Activated CD8-positive, alpha-beta memory T cell treated with anti-CD3 and anti-CD28 coated beads, Interleukin-2, amount 50 U/mL, for 1 hour (primary cell): ENCODE data around the gene IFITM5.

ENCODE experiments used
- DNase-seq: peaks from one replicate; pipeline ENCODE4 v3.0.0-alpha.2; 2020; ENCODE audit errors: extremely low read depth

The IFITM5 gene

DNA sequence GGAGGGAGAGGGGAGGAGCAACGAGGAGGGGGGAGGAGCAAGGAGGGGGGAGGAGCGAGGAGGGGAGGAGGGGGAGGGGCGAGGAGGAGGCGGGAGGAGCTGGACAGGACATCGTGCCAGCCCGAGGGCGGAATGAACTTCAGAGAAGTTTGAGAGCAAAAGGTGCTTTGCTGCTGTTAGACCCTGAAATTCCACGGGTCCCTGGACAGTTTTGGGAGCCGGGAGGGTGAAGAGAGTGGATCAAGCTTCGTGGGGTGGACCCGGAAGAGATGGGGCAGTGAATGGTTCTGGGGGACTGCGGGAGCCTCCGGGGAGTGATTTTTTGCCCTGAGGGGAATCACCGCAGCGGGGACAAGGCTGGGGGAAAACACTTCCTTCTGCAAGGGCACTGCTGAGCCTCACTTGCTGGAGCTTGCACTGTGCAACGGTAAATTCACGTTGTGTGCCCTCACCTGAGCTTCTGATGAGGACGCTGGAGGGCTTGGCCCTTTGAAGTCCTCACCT, 31.8 kb downstream of the IFITM5 start:
- DNase-seq = no peak

DNA sequence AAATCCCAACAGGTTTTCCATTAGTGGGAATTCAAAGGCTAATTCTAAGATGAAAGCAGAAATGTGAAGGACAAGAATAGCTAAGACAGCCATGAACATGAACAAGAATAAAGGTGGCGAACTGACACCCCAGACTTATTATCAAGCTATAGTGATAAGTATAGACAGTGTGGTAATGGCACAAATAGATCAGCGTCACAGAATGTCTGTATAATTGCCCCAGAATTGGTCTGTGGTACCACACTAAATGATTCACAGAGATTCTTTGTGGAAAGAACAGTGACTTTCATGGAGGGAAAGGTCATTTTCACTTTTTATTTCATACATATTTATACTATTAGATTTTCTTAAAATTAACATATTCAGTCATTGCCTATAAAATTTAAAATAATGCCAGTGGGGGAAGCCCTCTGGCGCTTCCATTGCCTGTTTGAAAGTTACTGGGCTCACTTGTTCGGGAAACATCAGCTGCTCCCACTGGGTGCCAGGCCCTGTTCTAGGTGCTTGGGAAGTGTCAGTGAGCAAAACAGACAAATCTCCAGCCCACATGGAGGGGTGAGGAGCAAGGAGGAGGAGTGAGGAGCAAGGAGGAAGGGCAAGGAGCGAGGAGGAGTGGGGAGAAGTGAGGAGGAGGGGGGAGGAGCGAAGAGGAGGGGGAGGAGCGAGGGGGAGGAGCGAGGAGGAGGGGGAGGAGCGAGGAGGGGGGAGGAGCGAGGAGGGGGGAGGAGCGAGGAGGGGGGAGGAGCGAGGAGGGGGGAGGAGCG, 32.5 kb downstream of the IFITM5 start:
- DNase-seq = no peak

DNA sequence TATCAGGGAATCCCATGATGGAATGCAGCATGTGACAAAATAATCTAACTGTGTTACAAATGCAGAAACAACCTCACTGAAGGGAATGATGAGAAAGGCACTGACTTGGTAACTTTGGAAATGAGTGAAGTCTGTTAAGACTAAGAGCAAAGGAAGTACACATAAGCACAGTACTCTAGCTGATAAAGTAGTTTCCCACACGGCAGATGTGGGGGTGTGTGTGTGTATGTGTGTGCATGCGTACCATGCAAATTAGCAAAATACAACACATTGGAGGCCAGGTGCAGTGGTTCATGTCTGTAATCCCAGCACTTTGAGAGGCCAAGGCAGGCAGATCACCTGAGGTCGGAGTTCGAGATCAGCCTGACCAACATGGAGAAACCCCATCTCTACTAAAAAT, 37.7 kb downstream of the IFITM5 start:
- no peak for DNase-seq

DNA sequence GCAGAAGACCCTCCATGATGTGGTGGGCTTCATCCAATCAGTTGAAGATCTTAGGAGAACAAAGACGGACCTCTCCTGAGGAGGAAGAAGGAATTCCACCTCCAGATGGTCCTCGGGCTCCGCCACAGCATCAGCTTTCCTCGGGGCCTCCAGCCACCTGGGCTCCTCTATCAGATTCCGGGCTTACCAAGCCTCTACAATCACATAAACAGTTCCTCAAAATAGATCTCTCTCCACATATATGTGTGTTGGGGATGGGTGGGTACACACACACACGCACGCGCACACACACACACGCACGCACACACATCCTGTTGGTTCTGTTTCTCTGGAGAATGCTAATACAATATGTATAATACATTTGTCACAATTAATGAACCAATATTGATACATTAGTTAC, 39.9 kb downstream of the IFITM5 start:
- no peak for DNase-seq

DNA sequence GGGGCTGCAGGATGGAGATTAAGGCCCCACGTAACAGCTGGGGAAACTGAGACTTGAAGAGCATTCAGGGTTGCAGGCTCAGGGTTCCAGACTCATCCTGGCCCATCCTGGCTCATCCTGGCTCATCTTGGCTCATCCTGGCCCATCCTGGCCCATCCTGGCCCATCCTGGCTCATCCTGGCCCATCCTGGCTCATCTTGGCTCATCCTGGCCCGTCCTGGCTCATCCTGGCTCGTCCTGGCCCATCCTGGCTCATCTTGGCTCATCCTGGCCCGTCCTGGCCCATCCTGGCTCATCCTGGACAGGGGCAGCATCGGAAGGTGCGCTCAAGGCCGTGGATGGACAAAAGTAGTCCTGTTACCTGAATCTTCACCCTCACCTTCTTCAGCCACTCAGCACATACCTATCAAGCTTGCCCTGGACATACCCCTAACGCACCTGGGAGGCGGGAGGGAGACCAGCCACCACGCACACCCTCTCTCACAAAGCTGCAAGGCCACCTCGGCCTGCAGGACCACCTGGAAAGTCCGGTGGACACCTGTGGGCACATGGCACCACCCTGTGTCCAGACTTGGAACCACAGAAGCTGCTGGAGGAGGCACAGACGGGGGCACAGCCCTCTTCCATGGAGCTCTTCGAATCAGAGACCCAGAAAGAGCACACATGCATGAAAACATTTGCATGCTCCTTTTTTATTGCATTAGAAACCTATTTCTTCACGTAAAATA, 41.4 kb downstream of the IFITM5 start:
- no peak for DNase-seq

DNA sequence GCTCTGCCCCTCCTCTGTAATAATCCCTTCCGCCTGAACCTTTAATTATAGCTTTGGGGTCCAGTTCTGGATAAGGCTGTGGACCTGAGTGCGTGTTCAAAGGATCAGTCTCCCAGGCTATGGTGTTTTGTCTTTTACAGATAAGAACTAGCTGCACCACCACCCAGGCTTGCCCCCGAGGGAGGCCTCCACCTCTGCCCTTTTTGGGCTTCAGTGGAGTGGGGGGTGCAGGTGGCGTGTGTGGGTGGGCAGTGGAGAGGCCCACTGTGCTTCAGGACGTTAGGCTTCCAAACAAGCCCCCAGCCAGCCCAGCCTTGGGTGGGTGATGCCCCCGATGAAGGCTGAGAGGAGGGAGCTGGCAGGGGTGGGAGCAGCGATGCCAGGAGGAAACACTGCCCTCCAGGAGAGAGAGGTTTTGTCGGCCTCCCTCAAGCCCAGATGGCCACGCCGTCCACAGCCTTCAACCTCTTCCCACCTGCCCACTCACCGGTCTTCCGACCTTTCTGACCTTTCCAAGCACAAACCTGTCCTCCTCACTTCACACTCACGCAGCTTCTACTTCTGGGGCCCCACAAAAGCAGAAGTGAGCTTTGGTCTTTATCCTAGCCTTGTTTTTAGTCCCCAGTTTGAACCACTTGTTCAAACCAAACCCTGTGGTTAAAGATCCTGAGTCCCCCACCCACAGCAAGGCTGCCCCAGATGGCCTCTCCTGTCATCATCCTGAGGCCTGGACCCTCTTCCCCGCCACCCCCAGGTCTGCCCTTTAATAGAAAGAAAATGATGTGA, 42.2 kb downstream of the IFITM5 start:
- DNase-seq = no peak

DNA sequence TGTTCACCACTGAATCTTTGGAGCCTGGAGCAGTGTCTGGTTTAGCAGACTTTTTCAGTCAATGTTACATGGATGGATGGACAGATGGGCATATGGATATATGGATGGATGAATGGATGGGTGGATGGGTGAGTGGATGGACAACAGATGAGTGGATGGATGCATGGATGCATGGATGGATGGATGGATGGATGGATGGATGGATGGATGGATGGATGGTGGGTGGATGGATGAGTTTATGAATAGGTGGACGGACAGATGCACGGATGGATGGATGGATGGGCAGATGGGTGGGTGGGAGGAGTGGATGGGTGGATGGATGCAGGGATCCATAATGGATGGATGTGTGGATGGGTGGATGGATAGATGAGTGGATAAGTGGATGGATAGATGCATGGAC, 43.5 kb downstream of the IFITM5 start:
- DNase-seq = no peak

DNA sequence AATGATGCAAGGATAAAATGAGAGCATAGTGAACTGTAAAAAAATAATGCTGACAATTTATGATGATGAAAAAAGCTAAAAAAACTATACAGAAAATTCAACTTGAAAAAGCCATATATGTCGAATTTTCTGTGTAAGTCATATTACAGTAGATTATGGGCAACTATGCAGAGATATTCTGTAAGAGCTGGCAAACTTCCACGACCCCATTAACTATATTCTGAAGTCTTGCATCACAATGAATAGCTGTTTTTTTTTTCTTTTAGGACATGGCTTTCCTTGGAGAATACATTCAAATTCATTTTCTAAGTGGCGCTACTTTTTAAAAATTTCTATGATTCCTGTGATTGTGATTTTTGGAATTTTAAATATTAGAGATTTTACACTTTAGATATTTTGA, 44.1 kb downstream of the IFITM5 start:
- DNase-seq = no peak

DNA sequence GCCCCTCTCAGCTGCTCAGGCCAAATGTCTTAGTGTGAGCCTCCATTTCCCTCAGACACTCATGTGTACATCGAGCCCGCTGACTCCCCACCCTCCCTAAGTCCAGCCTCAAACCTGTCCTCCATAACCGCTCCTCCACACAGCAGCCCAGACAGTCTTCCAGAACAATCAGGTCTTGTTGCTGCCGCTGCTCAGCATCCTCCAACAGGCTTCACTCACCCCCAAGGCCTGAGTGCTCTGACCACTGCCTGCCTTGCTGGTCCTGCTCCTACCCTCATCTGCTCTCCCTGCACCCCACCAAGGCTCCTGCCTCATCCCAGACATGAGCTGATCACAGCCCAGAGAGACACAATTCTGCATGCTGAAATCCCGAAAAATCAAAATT, 45.4 kb downstream of the IFITM5 start:
- no peak for DNase-seq

DNA sequence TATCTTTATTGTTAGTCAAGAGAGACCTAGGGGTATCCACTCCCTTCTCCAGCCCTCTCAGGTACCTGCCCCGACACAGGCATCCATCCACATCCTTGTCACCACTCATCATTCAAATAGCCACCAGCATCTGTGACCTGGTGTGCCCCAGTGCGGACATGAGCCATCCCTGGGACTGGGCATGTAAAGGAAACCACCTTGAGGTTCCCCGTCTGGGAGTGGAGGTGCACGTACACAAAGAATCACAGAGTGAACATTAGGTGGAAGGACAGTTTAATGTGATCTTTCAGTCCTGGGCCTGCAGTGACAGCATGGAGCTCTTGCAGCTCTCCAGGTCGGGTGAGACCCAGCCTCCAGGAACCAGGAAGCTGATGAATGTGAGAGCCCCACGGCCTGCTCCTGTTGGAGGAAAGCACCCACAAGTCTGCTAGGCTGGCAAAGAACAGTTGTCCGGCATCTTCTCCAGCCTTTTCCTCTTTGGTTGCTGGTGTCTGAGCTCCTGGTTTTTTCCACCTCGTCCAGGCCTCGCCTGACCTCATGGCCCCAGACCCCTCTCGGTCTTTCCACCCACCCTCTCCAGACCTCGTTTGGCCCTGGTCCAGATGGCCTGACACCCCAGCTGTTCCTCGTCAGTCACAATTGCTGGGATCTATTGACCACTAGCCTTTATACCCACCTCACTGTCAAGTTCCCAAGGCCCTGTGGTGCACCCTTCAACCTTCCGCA, 46.0 kb downstream of the IFITM5 start:
- no peak for DNase-seq

DNA sequence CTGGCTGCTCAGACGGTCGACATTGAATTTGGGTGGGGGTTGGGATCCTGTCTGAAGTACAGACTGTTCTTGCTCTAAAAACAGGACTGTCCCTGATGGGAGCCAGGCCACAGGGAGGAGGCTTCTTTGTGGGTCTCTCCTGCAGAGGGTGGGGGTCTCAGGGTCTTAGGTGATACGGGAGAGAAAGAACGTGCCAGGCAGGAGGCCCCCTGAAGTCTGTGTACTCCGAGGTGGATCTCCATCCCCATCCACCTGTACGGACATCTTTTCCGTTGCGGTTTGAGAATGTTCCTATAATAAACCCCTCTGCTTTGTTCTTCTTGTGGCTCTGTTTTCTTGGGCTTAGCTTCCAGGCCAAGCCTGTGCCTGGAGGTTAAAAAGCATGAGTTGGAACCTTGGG, 46.7 kb downstream of the IFITM5 start:
- no peak for DNase-seq

DNA sequence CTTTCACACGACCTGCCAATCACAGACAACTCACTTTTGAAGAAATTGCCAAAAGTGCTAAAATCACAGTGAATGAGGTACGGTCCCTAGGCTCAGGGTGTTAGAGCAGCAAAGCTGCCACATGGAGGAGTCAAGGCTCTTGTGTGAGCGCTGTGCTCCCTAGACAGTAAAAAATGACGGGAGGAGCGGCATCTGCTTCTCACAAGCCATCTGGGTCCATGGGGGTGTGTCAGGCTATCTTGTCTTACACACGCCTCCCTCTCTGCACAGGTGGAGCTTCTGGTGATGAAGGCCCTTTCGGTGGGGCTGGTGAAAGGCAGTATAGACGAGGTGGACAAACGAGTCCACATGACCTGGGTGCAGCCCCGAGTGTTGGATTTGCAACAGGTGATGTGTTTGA, 47.8 kb downstream of the IFITM5 start:
- no peak for DNase-seq

DNA sequence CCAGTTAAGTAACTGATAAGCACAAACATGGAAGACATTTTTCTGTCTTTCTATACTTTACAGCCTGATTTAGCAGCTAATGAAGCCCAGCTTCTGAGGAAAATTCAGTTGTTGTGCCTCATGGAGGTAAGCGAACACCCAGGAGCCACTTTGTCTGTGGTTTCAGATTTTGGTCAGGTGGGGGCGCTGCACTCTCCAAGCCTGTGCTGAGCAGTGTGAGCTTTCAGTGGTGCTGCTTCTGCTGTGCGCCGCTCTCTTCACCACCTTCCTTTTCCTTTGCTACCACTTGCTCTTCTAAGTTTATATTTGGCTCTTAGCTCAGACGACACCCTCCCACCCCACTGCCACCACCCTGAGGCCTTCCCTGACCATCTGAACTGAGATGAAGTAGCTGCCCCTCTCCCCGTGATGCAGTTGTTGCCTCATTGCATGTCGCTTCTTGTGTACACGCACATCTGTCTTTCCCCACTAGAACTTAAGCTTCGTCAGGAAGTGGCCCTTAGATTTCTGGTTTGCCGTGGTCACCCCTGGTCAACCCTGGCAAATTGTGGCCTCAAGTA, 48.5 kb downstream of the IFITM5 start:
- DNase-seq = peak; percentile 59

DNA sequence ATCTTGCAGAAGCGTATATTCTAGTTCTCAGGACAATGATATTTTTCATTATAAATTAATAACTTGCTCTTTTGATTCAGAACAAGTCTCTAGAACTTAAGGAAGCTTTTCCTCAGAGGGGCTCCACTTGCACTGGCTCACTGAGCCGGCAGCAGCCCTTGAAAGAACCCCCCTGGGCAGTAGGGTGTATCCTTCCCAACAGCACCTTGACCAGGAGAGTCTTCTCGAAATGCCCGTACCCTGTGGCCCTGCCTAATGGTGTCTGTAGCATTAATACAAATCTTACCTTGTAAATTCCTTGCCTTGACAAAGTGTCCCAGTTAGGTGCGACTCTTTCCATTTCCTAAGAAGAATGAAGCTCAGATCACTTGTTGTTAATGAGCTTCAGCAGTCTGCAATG, 49.1 kb downstream of the IFITM5 start:
- DNase-seq = no peak

DNA sequence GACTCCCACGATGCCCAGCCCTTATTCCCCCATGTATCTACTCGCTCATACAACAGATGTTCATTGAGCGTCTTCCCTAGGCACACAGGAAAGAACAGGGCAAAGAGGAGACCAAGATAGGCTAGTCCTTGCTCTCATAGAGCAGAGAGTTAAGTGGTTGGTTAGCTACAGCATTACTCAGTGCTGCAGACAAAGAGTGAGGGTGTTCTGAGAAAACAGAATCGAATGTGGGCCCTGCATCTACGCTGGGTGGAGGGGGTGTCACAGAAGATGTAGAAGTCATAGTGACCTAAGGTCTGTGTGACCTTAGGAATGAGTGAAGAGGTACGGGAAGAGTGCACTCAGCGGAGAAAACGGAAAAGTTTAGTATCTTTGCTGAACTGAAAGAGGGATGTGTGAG, 50.3 kb downstream of the IFITM5 start:
- no peak for DNase-seq
